Measurements from ENCODE around the gene MCTP1.

Gene MCTP1

DNA sequence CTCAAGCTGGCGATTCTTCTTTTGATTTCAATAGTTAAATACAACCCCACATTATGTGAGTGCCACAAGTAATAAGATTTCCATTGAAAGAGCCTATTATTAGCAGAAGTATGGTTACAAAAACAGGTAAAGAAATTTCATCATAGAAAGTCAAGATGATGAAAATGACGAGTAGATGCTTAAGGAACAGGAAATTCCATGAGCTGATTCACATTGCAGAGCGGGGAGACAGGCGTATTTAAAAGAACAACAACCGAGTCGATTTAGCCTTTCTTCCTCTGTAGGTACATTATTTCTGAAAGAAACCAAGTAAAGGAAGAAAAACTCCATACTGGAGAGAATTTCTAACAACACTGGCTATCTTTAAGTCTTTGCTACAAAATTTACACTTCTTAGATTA lies 356.0 kb downstream of the MCTP1 start:
- no peak for DNase-seq

DNA sequence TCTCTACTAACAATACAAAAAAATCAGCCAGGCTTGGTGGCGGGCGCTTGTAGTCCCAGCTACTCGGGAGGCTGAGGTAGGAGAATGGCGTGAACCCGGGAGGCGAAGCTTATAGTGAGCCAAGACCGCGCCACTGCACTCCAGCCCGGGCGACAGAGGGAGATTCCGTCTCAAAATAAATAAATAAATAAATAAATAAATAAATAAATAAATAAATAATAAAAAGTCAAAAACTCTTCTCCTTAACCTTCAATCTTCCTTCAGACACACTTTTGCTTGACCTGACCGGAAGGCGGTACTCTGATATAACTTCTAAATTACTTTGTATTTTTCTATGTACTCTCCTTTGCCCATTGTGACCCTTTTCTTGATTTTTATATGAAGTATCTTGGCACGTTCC lies 364.3 kb downstream of the MCTP1 start:
- DNase-seq = no peak

DNA sequence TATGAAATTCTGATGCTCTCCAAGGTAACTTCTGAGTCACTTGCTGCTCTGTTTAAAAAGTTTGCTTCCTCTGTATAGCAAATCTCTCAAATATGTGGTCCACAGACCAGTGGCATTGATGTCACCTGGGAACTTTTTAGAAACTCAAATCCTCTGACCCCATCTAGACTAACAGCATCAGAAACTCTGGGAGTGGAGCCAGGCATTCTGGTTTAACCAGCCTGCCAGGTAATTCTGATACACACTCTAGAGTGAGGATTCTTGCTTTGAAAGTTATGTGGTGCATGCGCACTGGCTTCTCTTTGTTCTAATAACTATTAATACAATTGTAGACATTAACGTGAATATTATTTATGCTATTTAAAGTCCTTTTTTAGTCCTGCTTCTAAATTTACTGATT lies 368.3 kb downstream of the MCTP1 start:
- no peak for DNase-seq

DNA sequence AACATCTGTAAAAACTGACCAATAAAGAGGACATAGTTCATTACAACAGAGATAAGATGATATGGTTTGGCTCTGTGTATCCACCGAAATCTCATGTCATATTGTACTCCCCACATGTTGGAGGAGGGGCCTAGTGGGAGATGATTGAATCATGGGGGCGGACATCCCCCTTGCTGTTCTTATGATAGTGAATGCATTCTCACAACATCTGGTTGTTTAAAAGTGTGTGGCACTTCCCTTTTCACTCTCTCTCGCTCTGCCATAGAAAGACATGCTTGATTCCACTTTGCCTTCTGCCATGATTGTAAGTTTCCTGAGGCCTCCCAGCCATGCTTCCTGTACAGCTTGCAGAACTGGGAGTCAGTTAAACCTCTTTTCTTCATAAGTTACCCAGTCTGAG lies 373.6 kb downstream of the MCTP1 start:
- no peak for DNase-seq

DNA sequence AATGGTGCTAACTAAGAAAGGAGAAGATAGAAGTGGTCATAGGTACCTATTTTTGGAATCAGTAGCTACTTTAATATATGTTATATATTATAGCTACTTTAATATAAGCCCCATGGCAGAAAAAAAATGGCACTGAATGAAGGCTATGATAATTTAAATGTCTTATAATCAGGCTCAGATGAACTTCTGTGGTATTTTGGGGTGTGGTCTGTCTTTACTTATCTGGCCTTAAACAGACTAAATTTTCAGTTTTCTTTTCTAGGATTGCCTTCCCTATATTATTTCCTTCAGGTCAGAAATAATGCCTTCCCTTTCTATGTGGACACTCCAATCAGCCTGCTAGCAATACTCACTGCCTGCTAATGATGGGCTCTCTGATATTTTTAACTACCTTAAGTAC lies 374.2 kb downstream of the MCTP1 start:
- no peak for DNase-seq

DNA sequence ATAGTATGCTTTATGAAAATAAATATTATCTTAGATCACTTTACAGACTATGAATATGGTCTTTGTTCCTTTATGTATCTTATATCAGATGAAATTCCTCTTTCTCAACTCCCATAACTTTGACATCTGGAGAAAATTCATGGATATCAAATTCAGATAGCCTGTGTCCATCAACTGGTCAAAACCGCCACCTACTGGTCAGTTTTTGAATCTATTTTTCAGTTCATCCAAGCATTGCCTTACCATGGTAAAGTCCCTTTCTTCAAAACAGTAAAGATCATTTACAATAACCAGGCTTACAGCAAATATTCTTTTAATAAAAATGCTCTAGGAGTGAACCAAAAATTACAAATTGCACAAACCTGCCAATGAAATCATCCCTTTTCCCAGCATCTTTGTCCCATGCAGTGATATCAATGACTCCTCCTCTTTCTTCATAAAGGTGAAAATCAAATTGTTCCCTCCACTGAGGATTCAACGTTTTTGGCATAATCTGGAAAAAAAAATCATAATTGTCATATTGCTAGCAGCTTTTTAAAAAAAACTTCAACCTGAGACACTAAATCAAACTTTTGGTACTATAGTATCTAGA lies 375.9 kb downstream of the MCTP1 start:
- DNase-seq = no peak

DNA sequence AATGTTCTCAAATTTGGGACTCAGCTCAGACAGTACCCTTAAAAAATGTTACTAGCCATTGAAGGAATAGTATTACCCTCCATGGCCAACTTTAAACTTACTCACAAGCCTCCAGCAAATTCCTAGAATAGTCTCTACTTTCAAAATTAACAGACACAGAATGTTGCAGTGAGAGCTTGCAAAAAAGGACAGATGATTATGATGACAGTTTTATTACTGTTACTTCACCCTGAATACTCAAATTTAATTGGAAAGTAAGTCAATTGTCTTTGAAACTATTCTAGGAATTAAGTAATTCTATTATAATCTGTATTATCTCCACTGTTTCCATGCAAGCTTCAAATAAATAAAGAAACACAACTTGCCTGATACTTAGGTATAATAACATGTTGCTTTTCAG lies 378.1 kb downstream of the MCTP1 start:
- DNase-seq = no peak

DNA sequence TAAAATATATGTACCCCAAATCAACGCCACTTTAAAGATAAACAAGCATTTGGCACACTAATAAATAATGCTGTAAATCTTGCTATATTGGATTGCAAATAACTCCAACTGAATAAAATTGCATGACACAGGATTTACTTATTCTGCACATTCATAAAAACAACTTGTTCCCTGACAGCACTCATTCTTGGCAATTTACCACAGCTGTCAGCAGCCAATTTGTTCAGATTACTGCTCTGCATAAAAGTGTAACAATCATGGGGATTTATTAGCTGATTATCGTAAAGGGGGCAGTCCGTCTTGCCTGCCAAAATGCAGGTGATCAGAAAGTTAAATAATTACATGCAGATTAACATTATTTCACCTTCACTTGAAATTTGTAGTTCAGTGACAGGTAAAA lies 381.2 kb downstream of the MCTP1 start:
- no peak for DNase-seq

DNA sequence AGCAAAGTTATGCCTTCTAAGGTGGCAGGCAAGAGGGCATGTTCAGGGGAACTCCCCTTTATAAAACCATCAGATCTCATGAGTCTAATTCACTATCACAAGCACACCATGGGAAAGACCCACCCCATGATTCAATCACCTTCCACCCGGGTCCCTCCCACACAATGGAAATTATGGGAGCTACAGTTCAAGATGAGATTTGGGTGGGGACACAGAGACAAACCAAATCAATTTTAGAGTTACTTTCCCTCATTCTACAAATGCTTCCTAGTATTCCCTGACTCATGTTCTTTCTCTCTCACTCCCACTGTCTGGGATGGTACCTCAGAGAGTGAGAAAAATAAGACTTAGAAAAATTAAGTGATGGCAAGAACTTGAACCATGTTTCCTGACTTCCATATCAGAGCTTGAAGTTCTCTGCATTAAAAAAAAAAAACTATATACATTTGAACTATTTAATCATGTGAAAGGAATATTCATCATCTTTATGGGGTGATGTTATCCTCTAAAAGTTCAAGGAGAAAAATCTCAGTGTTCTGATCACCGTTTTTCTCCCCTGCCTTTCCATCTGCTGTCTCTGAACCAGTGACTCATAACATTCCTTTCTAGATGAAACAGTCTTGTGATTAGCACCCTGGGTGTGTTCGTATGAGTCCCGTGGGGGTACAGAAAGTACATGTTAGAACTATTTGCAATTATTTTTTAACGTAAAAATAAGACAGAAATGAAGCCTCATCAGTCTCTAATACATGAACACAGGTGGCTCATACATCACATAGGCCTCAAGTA lies 383.5 kb downstream of the MCTP1 start:
- no peak for DNase-seq

DNA sequence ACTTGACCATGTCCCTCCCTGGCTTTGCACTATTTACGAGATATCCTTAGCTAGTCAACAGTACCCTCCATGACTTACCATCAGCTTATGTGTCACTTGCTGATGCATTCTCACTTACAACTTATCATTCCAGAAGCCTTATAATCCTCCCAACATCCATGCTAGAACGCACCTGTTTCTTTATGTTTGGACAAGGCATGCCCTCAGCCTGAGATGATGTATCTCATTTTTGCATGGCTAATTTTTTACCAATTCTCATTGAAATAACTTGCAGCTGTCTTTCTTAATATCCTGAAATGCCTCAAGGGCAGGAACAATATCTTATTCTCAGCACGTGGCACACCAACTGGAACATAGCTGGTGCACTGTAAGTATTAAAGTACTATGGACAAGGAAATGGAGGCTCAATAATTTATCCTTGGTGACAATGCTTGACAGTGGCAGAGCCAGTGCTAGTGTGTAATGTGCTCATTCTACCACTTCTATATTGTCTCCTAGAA lies 384.8 kb downstream of the MCTP1 start:
- no peak for DNase-seq

DNA sequence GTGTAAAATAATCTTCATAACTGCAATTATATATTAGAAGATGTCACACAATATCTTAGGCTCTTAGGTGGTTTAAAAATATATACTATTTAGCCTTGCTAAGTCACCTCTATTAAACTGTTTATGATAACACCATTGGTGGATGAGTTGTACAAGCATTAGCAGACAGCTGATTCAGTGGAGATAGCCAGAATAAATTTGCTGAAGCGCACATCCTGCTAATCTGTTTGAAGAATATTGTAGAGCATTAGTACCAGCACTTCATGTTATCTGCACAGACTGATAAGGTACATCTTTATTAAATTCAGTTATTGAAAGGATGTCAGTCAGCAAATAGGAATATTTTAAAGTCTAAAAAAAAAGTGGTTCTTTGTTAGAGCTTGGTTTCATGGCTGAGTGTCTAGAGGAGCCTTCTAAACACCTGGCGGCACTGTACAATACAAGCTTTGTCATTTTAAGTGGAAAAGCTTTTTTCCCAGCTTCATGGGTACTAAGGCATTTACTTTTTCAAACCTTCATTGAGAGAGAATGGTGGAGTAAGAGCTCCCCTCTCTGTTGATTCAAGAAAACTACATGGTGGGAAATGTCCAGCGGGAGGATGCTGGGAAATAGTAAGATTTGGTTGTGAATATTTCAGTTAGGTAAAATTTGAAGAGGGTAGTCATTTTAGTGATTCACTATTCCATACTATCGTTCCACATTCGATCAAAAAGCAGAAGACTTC lies 391.3 kb downstream of the MCTP1 start:
- no peak for DNase-seq

DNA sequence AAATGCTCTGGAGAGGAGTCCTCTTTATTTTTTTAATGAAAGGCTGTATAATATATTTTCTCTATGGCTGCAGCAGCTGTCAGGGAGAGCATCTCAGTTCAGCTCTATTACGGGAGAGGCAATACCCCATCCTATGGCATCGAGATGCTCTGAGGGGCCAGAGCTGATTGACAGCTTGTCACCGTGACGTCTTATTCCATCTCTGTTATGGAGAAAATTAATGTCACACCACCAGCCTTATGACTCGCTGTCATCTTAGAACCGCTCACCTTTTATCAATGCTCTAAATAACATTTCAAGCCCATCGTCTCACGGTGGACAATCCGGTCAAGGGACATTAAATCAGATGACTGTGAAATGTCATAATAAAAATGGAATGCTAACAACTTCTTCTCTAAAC lies 392.9 kb downstream of the MCTP1 start:
- DNase-seq = no peak

DNA sequence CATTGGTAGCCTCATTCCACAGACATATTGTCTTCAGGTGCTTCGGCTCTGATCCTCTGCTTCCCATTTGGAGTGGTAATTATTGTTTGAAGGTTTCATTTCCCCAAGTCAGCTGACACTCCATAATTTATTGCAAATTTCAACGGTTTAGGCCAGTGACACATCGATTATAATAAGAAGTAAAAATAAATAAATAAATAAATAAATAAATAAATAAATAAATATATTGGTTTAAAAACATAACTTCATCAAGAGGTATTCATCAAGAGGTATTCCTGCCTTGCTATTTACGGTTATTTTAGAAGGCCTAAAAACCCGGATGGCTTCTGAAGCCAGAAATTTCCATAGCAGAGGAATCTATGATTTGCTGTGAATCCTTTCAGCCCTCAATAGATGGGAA lies 393.3 kb downstream of the MCTP1 start:
- no peak for DNase-seq

DNA sequence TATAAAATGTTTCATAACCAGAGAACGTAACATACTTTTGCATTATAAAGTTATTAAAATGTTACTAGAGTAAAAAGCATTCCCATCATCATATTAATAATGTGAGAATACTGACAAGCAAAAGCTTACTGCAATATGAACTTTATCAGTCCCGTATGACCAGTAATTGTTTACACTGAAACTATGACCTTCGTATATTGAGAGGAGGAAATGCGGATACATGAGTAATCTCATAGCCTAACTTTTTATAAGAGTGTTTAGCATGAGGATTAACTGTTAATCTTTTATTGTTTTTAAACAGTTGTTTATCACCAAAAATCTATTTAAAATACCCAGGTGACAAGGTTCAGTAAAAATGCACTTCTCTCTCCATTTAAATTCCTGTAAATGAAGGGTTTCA lies 394.0 kb downstream of the MCTP1 start:
- DNase-seq = no peak

DNA sequence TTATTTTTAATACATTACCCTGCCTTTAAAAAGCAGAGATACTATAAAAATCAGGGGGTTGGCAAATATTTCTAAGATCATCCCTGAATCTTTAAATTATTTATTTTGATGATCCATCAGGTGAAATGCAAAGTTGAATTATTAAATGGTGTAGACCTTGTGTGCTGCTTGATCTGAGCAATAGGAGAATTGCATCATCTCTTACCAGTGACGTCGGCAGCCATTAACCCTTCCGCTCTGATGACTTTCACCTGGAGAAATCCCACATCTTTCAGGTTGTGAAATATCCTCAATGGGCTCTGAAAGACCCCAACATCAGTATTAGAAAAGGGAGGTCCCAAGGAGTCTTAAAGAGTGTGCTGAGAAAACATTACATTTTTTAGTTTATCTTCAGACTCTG lies 396.2 kb downstream of the MCTP1 start:
- DNase-seq = no peak

DNA sequence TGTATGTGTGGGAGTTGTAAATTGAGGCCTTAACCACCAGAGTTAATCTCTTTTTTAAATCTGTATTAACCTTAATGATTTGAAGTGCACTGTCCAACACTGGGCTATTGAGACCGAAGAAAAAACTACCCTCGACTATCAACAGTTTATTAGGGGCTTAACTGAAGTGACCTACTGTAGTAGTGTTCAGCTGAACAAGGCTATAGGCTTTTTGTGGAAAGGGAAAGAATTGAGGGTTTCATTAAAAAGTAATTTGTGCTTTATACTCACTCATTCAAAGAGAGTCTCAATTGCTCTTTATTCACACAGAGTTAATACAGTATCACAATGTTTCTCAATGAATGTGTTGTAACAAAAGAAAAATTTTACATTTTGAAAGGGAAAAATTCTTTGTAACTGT lies 399.0 kb downstream of the MCTP1 start:
- no peak for DNase-seq

DNA sequence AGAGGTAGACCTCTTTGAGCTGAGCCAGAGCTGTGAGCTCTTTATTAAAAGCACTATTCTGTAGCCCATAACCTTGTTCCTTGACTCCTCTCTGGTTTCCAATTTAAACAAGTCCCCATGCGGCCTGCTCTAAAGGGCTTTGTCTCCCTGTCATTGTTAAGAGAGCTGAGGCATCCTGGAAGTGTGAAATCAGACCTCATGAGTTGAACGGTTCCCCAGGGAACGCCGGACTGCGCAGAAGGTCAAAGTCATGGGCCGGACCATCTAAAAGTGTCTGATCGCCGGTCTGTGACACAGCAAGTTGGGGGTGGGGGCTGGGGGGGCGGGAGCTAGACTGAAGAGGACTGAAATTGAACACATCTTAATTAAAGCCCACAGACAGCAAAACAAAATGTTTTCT lies 400.6 kb downstream of the MCTP1 start:
- DNase-seq = no peak

DNA sequence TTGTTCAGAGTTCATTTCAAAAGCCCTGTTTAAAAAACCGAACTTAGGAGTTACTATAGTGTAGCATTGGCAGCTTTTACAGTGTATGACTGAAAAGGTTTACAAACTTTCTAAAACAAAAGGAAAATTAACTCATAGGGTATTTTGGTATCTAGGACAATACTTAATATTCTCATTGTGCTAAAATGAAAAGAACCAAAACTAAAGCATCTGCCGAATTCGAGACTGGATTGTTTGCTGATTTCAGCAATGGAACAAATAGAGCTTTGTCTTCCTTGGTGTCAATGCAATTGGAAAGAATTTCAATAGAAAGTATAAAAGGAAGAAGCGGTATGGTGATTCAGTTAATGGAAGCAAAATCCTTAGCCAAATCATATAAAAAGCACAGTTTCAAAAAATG lies 412.4 kb downstream of the MCTP1 start:
- DNase-seq = no peak

DNA sequence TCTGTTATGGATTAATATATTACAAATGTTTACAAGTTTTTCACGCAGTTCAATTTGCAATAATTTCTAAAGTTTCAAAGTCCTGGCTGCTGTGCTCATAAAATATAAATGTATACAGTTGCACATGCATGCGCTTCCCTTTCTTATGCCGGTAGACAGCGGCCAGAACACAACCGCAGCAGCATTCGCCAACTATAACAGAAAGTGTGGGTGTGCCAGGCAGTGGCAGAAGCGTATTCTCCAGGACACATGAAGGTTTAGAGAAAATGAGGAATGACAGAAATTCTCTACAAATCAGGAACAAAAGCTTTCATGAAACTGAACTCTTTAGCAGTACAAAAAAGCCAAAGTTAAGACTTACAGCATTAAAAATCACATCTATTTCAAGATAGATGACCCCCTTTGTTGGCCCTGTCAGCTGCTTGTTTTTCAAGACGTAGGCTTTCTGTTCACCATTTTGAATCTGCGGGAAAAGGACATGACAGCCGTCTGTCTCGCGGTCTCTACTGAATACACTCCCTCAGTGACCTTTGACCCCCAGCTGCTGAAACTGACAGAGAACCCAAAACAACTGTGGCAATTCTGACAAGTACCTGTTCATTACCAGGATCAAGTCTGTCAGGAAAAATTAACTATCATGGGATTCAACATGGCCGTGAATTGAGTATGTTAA lies 414.2 kb downstream of the MCTP1 start:
- DNase-seq = no peak

DNA sequence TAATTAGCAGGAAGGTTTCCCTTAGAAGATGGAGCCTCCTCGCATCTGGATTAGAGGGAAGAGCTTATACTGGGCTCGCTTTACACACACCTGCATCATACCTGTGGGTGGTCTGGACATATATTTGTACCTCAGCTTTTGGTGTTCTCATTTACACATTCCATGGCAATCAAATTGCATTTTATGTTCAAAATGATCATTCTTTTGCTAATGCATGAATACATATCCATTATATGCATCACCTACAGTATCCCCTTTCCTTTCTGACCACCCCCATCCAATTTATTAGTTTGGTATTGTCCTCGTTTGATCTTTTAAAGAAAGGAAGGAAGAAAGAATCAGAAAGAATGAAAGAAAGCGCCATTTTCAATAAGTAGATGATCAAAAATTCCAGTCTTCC lies 415.0 kb downstream of the MCTP1 start:
- DNase-seq = no peak

DNA sequence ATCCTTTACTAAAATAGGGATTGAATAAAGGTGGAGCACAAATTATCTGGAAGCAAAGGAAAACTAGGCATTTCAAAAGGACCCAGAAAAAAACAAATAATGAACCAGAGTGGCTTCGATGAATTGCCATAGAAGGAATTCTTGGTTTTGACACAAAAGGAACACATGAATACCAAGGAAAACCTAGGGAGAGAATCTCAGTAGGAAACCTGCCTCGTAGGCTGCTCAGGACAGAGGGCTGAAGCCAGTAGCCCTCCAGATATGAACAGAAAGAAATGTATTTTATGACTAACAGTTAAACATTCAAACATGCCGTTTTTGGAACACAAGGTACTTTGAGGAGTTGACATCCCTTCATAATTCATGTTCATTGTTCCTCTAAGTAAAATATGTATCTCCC lies 420.9 kb downstream of the MCTP1 start:
- no peak for DNase-seq

DNA sequence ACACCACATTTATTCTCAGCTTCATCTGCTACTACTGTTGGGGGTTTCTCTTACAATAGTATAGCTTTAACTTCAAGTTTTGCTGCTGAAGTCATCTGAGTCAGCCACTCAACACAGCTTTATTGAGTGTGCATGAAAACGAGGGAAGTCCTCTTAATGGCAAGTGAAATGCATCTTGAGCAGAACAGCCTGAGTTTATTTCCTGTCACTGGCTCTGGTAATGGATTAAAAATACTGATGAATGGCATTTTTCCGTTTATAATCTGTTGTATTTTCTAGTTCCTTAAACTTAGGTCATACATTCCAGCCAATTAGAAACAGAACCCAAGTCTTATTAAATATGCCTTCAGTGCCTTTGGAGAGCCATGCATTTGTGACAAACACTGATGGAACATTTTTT lies 427.8 kb downstream of the MCTP1 start:
- DNase-seq = no peak

DNA sequence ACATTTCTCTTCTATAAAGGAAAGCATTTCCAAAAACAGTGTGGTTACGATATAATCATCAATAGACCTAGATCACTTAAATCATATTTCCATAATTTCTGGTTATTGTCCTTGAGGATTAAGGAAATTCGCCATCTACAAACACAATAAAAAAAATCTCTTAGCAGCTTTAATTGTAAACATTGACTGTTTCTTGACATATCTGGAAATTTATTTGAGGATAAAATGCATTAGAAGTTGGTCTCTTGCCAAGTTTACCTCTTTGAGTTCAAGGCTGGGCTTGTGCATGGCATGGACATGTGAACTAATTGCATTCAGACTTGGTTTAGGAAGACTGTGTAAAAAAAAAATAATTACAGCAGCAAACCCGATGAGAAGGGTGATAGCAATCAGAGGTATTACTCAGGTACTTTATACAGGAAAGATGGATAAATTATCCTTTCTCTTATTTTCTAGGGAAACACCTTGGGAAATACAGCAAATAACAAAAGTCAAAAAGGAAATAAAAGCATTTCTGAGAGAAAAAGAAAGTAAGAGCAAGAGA lies 428.6 kb downstream of the MCTP1 start:
- no peak for DNase-seq
